ENCODE results near the gene CFAP46. TPM values are rescaled to one million over a fixed set of nuclear protein-coding genes. Genes with fewer than 3 reads are reported as not detected.

CFAP46 gene
- total and polyA plus RNA-seq, 12 donors, result 0.15 to 5.5 (median 1.1) TPM; not detected in 3

DNA sequence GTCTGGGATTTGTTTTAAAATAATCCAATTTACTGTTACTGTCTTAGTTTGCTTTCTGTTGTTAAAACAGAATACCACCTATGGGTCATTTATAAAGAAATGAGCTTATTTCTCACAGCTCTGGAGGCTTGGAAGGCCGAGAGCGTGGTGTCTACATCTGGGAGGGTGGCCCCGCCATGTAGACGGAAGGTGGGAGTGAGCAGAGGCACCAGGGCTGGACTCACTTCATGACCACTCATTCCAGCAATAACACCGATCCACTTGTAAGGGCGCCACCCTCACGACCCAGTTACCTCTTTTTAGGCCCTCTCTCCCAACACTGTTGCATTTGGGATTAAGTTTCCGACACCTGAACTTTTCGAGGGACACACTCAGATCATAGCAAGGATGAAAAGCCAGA is 36.2 kb upstream of the CFAP46 start:
- no peaks in the 10 kb centered on the region for H3K36me3 ChIP-seq (replicated peaks in 1 of 2)
- no peak overlapping the region for H3K27ac ChIP-seq
- H3K4me3 ChIP-seq, result no peak overlapping the region
- no peak for DNase-seq
- no peaks in the 10 kb centered on the region for H3K9me3 ChIP-seq (replicated peaks in 1 of 3)
- TF ChIP-seq, protein P1, sequence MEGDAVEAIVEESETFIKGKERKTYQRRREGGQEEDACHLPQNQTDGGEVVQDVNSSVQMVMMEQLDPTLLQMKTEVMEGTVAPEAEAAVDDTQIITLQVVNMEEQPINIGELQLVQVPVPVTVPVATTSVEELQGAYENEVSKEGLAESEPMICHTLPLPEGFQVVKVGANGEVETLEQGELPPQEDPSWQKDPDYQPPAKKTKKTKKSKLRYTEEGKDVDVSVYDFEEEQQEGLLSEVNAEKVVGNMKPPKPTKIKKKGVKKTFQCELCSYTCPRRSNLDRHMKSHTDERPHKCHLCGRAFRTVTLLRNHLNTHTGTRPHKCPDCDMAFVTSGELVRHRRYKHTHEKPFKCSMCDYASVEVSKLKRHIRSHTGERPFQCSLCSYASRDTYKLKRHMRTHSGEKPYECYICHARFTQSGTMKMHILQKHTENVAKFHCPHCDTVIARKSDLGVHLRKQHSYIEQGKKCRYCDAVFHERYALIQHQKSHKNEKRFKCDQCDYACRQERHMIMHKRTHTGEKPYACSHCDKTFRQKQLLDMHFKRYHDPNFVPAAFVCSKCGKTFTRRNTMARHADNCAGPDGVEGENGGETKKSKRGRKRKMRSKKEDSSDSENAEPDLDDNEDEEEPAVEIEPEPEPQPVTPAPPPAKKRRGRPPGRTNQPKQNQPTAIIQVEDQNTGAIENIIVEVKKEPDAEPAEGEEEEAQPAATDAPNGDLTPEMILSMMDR (IDR thresholded peaks at IDR 0.05), result no peak
- no peak for TF ChIP-seq POLR2A (IDR thresholded peaks at IDR 0.05)
- H3K4me1 ChIP-seq (replicated peaks in 1 of 2), result no peaks in the 10 kb centered on the region
- 81 to 84% (median 84%) methylated on average over 9 of the region's 9 CpGs for WGBS, 4 donors
- H3K27me3 ChIP-seq, result peaks cover 3% of the 10 kb centered on the region
- intact Hi-C loops (cut with DNase I), result no loop called here

DNA sequence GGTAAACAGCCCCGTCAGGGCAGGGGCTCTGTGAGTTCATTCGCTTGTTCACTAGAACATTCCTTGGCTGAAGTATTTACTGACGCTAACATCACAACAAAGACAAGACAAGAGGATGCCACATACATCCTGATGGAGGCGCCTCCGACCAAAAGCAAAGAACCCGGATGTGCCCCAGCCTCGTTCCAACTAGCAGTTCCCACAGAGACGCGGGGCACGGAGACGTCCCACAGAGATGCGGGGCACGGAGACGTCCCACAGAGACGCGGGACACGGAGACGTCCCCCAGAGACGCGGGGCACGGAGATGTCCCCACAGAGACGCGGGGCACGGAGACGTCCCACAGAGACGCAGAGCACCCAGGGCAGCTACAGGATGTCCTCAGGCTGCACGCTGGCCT is 35.4 kb upstream of the CFAP46 start:
- intact Hi-C loops (cut with DNase I), result no loop called here
- DNase-seq, result no peak

DNA sequence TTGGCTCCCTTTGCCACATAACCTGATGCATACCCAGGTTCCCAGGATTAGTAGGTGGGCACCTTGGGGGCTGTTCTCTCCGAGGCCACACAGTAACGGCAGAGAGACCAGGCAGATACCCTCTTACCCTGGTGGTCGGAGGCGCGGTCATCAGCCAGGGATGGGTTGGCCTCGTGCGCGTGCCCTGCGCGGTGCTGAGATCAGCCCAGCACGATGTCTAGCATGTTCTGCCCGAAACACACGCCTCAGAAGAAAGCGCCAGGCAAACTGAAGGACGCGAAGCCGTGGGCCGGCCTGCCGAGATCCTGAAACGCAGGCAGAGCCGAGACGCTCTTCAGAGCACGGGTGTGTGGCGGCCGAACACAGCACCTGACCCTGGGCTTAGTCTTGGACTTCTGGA is 34.7 kb upstream of the CFAP46 start:
- H3K4me1 ChIP-seq (replicated peaks in 1 of 2), result no peaks in the 10 kb centered on the region
- no peaks in the 10 kb centered on the region for H3K36me3 ChIP-seq (replicated peaks in 1 of 2)
- peaks cover 18% of the 10 kb centered on the region for H3K27me3 ChIP-seq
- intact Hi-C loops (cut with DNase I), result no loop called here
- no peak overlapping the region for H3K4me3 ChIP-seq
- no peak for TF ChIP-seq POLR2A (IDR thresholded peaks at IDR 0.05)
- TF ChIP-seq, protein P1 (IDR thresholded peaks at IDR 0.05), result no peak
- WGBS, 4 donors, result 85 to 92% (median 89%) methylated on average over 14 to 25 of the region's 25 CpGs
- DNase-seq, result no peak
- H3K27ac ChIP-seq, result no peak overlapping the region
- no peaks in the 10 kb centered on the region for H3K9me3 ChIP-seq (replicated peaks in 1 of 3)

More for the DNA sequence above, 35.4 kb upstream of the CFAP46 start:
- H3K4me3 ChIP-seq, result no peak overlapping the region
- H3K36me3 ChIP-seq (replicated peaks in 1 of 2), result no peaks in the 10 kb centered on the region
- no peaks in the 10 kb centered on the region for H3K4me1 ChIP-seq (replicated peaks in 1 of 2)
- H3K9me3 ChIP-seq (replicated peaks in 1 of 3), result no peaks in the 10 kb centered on the region
- peaks cover 11% of the 10 kb centered on the region for H3K27me3 ChIP-seq
- TF ChIP-seq, protein P1 (IDR thresholded peaks at IDR 0.05), result no peak
- H3K27ac ChIP-seq, result no peak overlapping the region
- WGBS, 4 donors, result 65 to 86% (median 67%) methylated on average over 27 of the region's 27 CpGs

DNA sequence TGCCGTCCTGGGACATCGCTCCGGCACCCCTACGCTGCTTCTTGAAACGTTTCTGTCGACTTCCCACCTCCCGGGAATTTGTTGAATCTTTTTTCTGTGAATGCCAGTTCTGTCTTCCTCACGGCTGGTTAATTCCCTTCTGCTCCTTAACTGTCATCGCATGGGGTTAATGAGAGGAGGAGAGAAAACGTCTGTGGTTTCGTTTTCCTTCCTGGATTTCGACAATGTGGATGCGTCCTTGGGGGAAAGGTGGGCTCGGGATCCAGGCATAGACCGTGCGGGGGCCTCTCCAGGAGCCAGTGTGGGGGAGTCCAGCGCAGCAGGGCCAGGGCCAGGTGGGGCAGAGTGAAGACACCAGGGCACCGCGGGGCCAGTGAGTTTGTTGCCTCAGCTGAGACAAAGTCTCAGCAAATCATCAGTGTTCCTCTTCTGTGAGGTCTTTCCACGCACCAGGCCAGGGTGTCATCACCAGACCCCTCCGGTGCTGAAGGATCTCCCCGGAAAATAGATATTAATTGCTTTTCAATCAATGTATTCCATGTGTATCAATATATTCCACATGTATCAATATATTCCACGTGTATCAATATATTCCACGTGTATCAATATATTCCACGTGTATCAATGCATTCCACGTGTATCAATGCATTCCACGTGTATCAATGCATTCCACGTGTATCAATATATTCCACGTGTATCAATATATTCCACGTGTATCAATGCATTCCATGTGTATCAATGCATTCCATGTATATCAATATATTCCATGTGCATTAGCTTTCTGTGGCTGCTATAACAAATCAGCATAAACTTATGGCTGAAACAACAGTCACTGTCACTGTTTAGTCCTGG is 33.7 kb upstream of the CFAP46 start:
- WGBS, 4 donors, result 61 to 72% (median 67%) methylated on average over 28 to 30 of the region's 30 CpGs
- Histone ChIP-seq H3K4me1 (replicated peaks in 1 of 2) (no peaks in the 10 kb centered on the region), H3K36me3 (replicated peaks in 1 of 2) (no peaks in the 10 kb centered on the region), H3K4me3 (no peak overlapping the region), H3K27me3 (peaks cover 26% of the 10 kb centered on the region), H3K27ac (no peak overlapping the region), H3K9me3 (replicated peaks in 1 of 3) (no peaks in the 10 kb centered on the region)
- TF ChIP-seq POLR2A (IDR thresholded peaks at IDR 0.05), result no peak
- TF ChIP-seq, protein P1 (IDR thresholded peaks at IDR 0.05), result no peak
- intact Hi-C loops (cut with DNase I), result no loop called here
- no peak for DNase-seq

All from adrenal gland (tissue), 12 donors.